ENCODE results near the gene ATP5MK. TPM values are rescaled to one million over a fixed set of nuclear protein-coding genes. Genes with fewer than 3 reads are reported as not detected.

The ATP5MK gene
- total and polyA plus RNA-seq, 12 donors: 173 to 1,315 (median 432) TPM

- no peak overlapping the region for H3K27ac ChIP-seq
- TF ChIP-seq CTCF (IDR thresholded peaks at IDR 0.05): no peak
- no peak for TF ChIP-seq POLR2A (IDR thresholded peaks at IDR 0.05)
- peaks cover 6 to 9% of the 10 kb centered on the region in 2 donors for H3K4me1 ChIP-seq (replicated peaks in 1 of 2)
- H3K36me3 ChIP-seq (replicated peaks in 1 of 2): peaks cover 0 to 53% of the 10 kb centered on the region in 2 donors
- WGBS, 4 donors: 91 to 96% (median 94%) methylated on average over 5 of the region's 5 CpGs
- DNase-seq: no peak
- no peak overlapping the region for H3K4me3 ChIP-seq
- no peaks in the 10 kb centered on the region for H3K27me3 ChIP-seq
- intact Hi-C loops (cut with DNase I): no loop called here
- no peaks in the 10 kb centered on the region for H3K9me3 ChIP-seq (replicated peaks in 1 of 3)
Observed at GRCh38 chr10:103429647-103430046, 33.4 kb upstream of the ATP5MK start.

GRCh38 chr10:103428989-103429643 is 32.8 kb upstream of the ATP5MK start:
- H3K27ac ChIP-seq: no peak overlapping the region
- no peak for TF ChIP-seq CTCF (IDR thresholded peaks at IDR 0.05)
- no peak for TF ChIP-seq POLR2A (IDR thresholded peaks at IDR 0.05)

GRCh38 chr10:103427866-103428265 is 31.6 kb upstream of the ATP5MK start:
- peaks cover 0 to 66% of the 10 kb centered on the region in 2 donors for H3K36me3 ChIP-seq (replicated peaks in 1 of 2)
- no peak overlapping the region for H3K27ac ChIP-seq
- no peak for DNase-seq
- H3K4me3 ChIP-seq: no peak overlapping the region
- H3K9me3 ChIP-seq (replicated peaks in 1 of 3): no peaks in the 10 kb centered on the region
- intact Hi-C loops (cut with DNase I): no loop called here
- H3K27me3 ChIP-seq: no peaks in the 10 kb centered on the region
- H3K4me1 ChIP-seq (replicated peaks in 1 of 2): no peaks in the 10 kb centered on the region
- 86 to 94% (median 93%) methylated on average over 9 of the region's 9 CpGs for WGBS, 4 donors
- no peak for TF ChIP-seq POLR2A (IDR thresholded peaks at IDR 0.05)
- TF ChIP-seq CTCF (IDR thresholded peaks at IDR 0.05): no peak

More at GRCh38 chr10:103428989-103429643, 32.8 kb upstream of the ATP5MK start:
- WGBS, 4 donors: 70 to 76% (median 72%) methylated on average over 5 of the region's 5 CpGs
- intact Hi-C loops (cut with DNase I): no loop called here
- Histone ChIP-seq H3K27me3 (no peaks in the 10 kb centered on the region), H3K4me1 (replicated peaks in 1 of 2) (peaks cover 6% of the 10 kb centered on the region in 2 donors), H3K36me3 (replicated peaks in 1 of 2) (peaks cover 0 to 54% of the 10 kb centered on the region in 2 donors), H3K4me3 (no peak overlapping the region), H3K9me3 (replicated peaks in 1 of 3) (no peaks in the 10 kb centered on the region)
- no peak for DNase-seq

- Histone ChIP-seq H3K9me3 (replicated peaks in 1 of 3) (no peaks in the 10 kb centered on the region), H3K36me3 (replicated peaks in 1 of 2) (peaks cover 0 to 88% of the 10 kb centered on the region in 2 donors), H3K27ac (no peak overlapping the region), H3K4me1 (replicated peaks in 1 of 2) (no peaks in the 10 kb centered on the region), H3K4me3 (no peak overlapping the region), H3K27me3 (no peaks in the 10 kb centered on the region)
- no peak for TF ChIP-seq POLR2A (IDR thresholded peaks at IDR 0.05)
- no peak for TF ChIP-seq CTCF (IDR thresholded peaks at IDR 0.05)
- WGBS, 4 donors: 80 to 91% (median 89%) methylated on average over 5 of the region's 5 CpGs
- DNase-seq: no peak
- intact Hi-C loops (cut with DNase I): no loop called here
Observed at GRCh38 chr10:103423748-103424147, 27.5 kb upstream of the ATP5MK start.

All from adrenal gland (tissue), 12 donors.